ENCODE results near the gene ANK2.

Gene ANK2

DNA sequence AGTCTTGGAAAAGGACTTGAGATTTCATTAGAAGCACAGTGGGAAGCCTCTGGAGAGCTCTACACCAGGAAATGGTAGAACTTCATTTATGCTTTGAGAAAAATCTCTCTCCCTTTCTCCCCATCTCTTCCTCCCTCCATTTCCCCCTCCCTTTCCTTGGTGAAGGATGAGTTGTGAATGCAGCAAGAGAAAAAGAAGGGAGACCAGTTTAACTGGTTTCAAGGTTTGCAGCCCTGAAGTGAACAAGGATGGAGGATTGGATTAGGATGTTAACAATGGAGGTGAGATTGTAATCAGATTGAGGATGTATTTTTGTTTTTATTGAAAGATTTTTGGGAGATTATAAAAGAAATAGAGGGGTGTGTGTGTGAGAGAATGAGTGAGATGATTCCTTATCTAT lies 99.5 kb downstream of the ANK2 start:
- H3K27me3 ChIP-seq (ENCODE audit: insufficient read depth, low read length) = no peaks in the 10 kb centered on the region; the same call in 1 of the 2 replicates
- H3F3A ChIP-seq (ENCODE audit: insufficient read depth, low read length) = no peaks in the 10 kb centered on the region
- H3K9me2 ChIP-seq (ENCODE audit: low read depth, low read length) = no peaks in the 10 kb centered on the region
- H3K4me3 ChIP-seq (ENCODE audit: low read depth, low read length, poor library complexity, severe bottlenecking) = no peak overlapping the region
- H2AFZ ChIP-seq (ENCODE audit: low read length) = no peak overlapping the region
- no peaks in the 10 kb centered on the region for H3K4me1 ChIP-seq (ENCODE audit: insufficient read depth, low read length, severe bottlenecking)
- H3K36me3 ChIP-seq (ENCODE audit: insufficient read depth, low read length) = no peaks in the 10 kb centered on the region
- TF ChIP-seq EZH2 (IDR thresholded peaks at IDR 0.05; ENCODE audit: borderline replicate concordance, low read length) = no peak
- TF ChIP-seq, protein P1, sequence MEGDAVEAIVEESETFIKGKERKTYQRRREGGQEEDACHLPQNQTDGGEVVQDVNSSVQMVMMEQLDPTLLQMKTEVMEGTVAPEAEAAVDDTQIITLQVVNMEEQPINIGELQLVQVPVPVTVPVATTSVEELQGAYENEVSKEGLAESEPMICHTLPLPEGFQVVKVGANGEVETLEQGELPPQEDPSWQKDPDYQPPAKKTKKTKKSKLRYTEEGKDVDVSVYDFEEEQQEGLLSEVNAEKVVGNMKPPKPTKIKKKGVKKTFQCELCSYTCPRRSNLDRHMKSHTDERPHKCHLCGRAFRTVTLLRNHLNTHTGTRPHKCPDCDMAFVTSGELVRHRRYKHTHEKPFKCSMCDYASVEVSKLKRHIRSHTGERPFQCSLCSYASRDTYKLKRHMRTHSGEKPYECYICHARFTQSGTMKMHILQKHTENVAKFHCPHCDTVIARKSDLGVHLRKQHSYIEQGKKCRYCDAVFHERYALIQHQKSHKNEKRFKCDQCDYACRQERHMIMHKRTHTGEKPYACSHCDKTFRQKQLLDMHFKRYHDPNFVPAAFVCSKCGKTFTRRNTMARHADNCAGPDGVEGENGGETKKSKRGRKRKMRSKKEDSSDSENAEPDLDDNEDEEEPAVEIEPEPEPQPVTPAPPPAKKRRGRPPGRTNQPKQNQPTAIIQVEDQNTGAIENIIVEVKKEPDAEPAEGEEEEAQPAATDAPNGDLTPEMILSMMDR (IDR thresholded peaks at IDR 0.05; ENCODE audit: low read length) = no peak
- H4K20me1 ChIP-seq (ENCODE audit: insufficient read depth, low read length) = no peaks in the 10 kb centered on the region
- no peaks in the 10 kb centered on the region for H3K9me3 ChIP-seq (ENCODE audit: low read length)
- no peaks in the 10 kb centered on the region for H3K79me2 ChIP-seq (ENCODE audit: insufficient read depth, low read length)
- H3K9ac ChIP-seq (ENCODE audit: low read length) = no peak overlapping the region
- H3K4me2 ChIP-seq (ENCODE audit: low read length) = no peak overlapping the region
- no peak overlapping the region for H3K27ac ChIP-seq (ENCODE audit: low read depth, low read length, poor library complexity, severe bottlenecking)

DNA sequence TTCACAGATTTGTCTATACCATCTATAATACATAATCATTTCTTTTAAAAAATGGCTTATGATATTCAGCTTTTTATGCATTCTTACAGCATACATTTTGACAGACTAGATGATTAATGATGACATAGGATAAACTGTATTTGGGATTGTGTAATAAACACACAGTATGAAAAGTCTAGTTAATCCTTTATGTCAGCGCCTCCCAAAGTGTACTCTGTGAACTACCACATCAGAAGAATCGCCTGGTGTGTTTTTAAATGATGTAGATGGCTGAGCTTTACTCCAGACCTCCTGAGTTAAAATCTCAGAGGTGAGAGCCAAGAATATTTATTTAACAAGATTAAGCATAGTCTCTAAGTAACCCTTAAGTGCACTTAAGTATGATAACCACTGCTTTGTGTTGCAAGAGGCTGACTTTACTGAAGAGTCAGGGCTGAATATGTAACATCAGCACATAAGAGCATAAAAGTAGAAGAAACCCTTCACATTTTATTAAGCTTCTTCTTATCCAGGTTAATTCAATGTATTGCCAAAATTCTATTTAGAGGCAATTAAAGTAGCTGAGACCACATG lies 104.2 kb downstream of the ANK2 start:
- TF ChIP-seq EZH2 (IDR thresholded peaks at IDR 0.05; ENCODE audit: borderline replicate concordance, low read length) = no peak
- TF ChIP-seq, protein P1 (IDR thresholded peaks at IDR 0.05; ENCODE audit: low read length) = no peak
- Histone ChIP-seq H3K9me2 (ENCODE audit: low read depth, low read length) (no peaks in the 10 kb centered on the region), H3K27me3 (ENCODE audit: insufficient read depth, low read length) (no peaks in the 10 kb centered on the region; the same call in 1 of the 2 replicates), H3K4me3 (ENCODE audit: low read depth, low read length, poor library complexity, severe bottlenecking) (no peak overlapping the region), H3K27ac (ENCODE audit: low read depth, low read length, poor library complexity, severe bottlenecking) (no peak overlapping the region), H3K79me2 (ENCODE audit: insufficient read depth, low read length) (no peaks in the 10 kb centered on the region), H3K4me1 (ENCODE audit: insufficient read depth, low read length, severe bottlenecking) (no peaks in the 10 kb centered on the region), H2AFZ (ENCODE audit: low read length) (no peak overlapping the region), H3F3A (ENCODE audit: insufficient read depth, low read length) (no peaks in the 10 kb centered on the region), H3K4me2 (ENCODE audit: low read length) (no peak overlapping the region), H3K36me3 (ENCODE audit: insufficient read depth, low read length) (no peaks in the 10 kb centered on the region), H3K9me3 (ENCODE audit: low read length) (no peaks in the 10 kb centered on the region), H3K9ac (ENCODE audit: low read length) (no peak overlapping the region), H4K20me1 (ENCODE audit: insufficient read depth, low read length) (no peaks in the 10 kb centered on the region)

DNA sequence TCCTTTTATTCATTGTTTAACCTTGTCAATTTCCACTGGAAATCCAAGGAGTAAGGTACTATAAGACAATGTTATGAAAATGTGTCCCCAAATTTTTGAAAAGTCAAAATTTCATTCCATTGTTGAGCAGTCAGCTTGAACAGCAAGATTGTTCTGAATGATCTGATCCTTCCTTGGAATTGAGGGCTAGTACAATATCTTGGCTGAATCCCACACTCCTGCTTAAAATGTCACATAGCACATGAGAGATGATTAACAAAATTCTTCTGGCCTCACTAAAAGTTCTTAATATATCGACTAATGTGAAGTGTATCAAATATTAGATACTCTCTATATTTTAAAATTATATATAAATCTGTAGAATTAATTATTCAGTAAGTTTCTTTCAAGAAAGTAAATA lies 104.8 kb downstream of the ANK2 start:
- no peaks in the 10 kb centered on the region for H4K20me1 ChIP-seq (ENCODE audit: insufficient read depth, low read length)
- H3K9me2 ChIP-seq (ENCODE audit: low read depth, low read length) = no peaks in the 10 kb centered on the region
- no peaks in the 10 kb centered on the region for H3K4me1 ChIP-seq (ENCODE audit: insufficient read depth, low read length, severe bottlenecking)
- H3K9me3 ChIP-seq (ENCODE audit: low read length) = no peaks in the 10 kb centered on the region
- H3K27me3 ChIP-seq (ENCODE audit: insufficient read depth, low read length) = no peaks in the 10 kb centered on the region
- H3K36me3 ChIP-seq (ENCODE audit: insufficient read depth, low read length) = no peaks in the 10 kb centered on the region
- H2AFZ ChIP-seq (ENCODE audit: low read length) = no peak overlapping the region
- no peak overlapping the region for H3K27ac ChIP-seq (ENCODE audit: low read depth, low read length, poor library complexity, severe bottlenecking)
- H3F3A ChIP-seq (ENCODE audit: insufficient read depth, low read length) = no peaks in the 10 kb centered on the region
- no peaks in the 10 kb centered on the region for H3K79me2 ChIP-seq (ENCODE audit: insufficient read depth, low read length)
- no peak overlapping the region for H3K9ac ChIP-seq (ENCODE audit: low read length)
- TF ChIP-seq EZH2 (IDR thresholded peaks at IDR 0.05; ENCODE audit: borderline replicate concordance, low read length) = no peak
- TF ChIP-seq, protein P1 (IDR thresholded peaks at IDR 0.05; ENCODE audit: low read length) = no peak
- no peak overlapping the region for H3K4me3 ChIP-seq (ENCODE audit: low read depth, low read length, poor library complexity, severe bottlenecking)
- H3K4me2 ChIP-seq (ENCODE audit: low read length) = no peak overlapping the region

Data from OCI-LY1 (cell line).